ENCODE measurements around the gene BRSK2. TPM values are rescaled to one million over a fixed set of nuclear protein-coding genes. Genes with fewer than 3 reads are reported as not detected.
"Not testable (repeated sequence)": the region's sequence is repeated elsewhere in the genome, so short reads cannot be mapped to it uniquely, and the experiment has no call there.

BRSK2 gene
- total RNA-seq, 2 experiments from 2014 or later = 0.18 TPM; not detected in 1

DNA sequence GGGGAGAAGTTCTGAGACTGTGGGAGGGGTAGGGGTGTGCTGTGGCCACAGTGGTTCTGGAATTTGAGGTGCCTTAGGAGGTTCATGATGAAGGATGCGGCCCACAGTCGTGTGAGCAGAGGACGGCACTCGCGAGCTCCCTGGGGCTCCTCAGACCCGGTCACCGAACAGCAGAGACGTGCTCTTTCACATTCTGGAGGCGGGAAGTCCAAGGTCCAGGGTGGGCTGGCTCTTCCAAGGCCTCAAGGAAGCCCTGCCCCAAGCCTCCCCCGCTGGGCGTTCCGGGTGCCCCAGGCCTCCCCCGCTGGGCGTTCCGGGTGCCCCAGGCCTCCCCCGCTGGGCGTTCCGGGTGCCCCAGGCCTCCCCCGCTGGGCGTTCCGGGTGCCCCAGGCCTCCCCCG, 33.7 kb downstream of the BRSK2 start:
- POLR2A ChIA-PET; H3K36me3 Mint-ChIP-seq (ENCODE audit: low read depth): not testable (repeated sequence)

DNA sequence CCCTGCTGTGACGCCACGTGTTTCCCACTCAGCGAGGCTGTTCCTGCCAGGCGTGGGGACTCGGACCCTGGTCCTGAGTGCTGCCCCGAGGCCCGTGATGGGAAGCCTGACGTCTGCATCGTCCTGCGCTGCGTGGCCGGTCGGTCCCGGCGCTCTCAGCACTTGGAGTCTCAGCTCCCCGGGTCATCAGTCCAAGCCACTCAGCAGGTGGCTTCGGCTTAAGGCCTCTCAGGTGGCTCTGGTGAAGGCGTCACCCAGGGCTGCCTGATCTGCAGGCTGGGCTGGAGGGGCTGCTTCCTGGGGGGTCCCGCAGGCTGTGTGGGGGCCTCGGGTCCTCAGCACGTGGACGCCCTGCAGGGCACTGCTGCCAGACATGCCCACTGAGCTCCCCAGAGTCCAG, 35.3 kb downstream of the BRSK2 start:
- H3K36me3 Mint-ChIP-seq (ENCODE audit: low read depth) = no peaks in the 10 kb centered on the region
- no peak overlapping the region for H3K27ac Mint-ChIP-seq
- CTCF ChIA-PET = no interaction called here
- no peak for DNase-seq
- H3K27me3 Mint-ChIP-seq = no peaks in the 10 kb centered on the region
- no peak overlapping the region for H3K4me3 Mint-ChIP-seq
- peaks cover 8% of the 10 kb centered on the region for H3K9me3 Mint-ChIP-seq
- POLR2A ChIA-PET = no interaction called here
- no peaks in the 10 kb centered on the region for H3K4me1 Mint-ChIP-seq

More for the DNA sequence above, 33.7 kb downstream of the BRSK2 start:
- H3K27ac Mint-ChIP-seq, H3K4me3 Mint-ChIP-seq, H3K4me1 Mint-ChIP-seq, H3K27me3 Mint-ChIP-seq, CTCF ChIA-PET, DNase-seq: not testable (repeated sequence)
- peaks cover 14% of the 10 kb centered on the region for H3K9me3 Mint-ChIP-seq

DNA sequence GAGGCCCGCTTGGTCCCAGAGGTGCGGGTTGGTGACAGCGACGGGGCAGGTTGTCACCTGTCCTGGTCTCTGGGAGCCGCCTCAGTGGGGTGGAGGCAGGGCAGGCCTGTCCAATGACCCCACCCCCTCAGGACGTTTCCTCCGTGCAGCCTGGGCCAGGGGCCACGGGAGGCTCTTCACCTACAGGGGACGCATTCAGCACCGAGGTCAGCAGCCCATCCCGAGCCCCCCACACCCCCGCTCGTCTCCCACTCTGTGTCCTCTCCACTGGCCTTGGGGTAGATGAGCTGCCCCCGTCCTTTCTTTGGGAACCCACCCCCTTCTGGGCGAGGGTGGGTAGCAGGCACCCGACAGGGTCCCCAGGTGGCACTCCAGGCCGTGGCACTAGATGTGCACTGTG, 35.7 kb downstream of the BRSK2 start:
- no peak for DNase-seq
- Mint-ChIP-seq H3K27me3 (no peaks in the 10 kb centered on the region), H3K4me1 (no peaks in the 10 kb centered on the region), H3K36me3 (ENCODE audit: low read depth) (no peaks in the 10 kb centered on the region), H3K27ac (no peak overlapping the region), H3K4me3 (no peak overlapping the region), H3K9me3 (peaks cover 8% of the 10 kb centered on the region)
- CTCF ChIA-PET = no interaction called here
- POLR2A ChIA-PET = no interaction called here

DNA sequence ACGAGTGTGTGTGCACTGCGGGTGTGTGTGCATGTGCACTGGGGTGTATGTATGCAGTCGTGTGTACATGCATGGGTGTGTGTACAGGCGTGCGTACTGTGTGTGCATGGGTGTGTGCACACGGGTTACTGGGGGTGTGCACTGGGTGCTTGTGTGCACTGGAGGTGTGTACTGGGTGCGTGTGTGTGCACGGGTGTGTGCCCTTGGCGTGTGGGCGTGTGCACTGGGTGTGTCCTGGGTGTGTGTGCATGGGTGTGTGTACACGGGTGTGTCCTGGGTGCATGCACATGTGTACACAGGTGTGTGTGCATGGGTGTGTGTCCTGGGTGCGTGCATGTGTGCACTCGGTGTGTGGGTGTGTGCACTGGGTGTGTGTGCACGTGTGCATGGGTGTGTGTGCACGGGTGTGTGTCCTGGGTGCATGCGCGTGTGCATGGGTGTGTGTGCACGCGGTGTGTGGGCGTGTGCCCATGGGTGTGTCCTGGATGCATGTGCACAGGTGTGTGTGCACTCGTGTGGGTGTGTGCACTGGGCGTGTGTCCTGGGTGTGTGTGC, 39.1 kb downstream of the BRSK2 start:
- Mint-ChIP-seq H3K4me3 (no peak overlapping the region), H3K36me3 (ENCODE audit: low read depth) (no peaks in the 10 kb centered on the region), H3K4me1 (no peaks in the 10 kb centered on the region), H3K27ac (no peak overlapping the region), H3K27me3 (no peaks in the 10 kb centered on the region), H3K9me3 (peaks cover 5% of the 10 kb centered on the region)
- POLR2A ChIA-PET = no interaction called here
- CTCF ChIA-PET = no interaction called here
- no peak for DNase-seq

DNA sequence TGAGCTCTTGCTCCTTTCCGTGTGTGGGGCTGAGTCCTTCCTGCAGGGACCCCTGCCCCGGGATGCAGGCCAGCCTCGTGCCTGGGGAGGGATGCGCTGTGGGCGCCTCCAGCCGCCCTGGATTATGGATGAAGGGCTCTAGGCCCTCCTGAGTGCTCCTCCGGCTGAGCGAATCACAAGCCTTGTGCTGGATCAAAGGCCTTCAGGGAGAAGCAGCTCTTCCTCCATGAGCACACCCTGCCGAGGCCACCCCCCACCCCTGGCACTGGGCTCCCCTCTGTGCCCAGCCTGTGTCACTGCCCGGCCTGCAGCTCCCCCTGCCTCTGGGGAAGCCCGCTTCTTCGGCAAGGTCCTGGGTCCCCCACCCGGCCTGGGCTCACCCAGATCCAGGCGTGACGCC, 43.8 kb downstream of the BRSK2 start:
- Mint-ChIP-seq H3K27me3 (no peaks in the 10 kb centered on the region), H3K36me3 (ENCODE audit: low read depth) (no peaks in the 10 kb centered on the region), H3K4me1 (no peaks in the 10 kb centered on the region), H3K27ac (no peak overlapping the region), H3K9me3 (peaks cover 5% of the 10 kb centered on the region), H3K4me3 (no peak overlapping the region)
- ChIA-PET POLR2A (no interaction called here), CTCF (no interaction called here)
- DNase-seq = no peak

DNA sequence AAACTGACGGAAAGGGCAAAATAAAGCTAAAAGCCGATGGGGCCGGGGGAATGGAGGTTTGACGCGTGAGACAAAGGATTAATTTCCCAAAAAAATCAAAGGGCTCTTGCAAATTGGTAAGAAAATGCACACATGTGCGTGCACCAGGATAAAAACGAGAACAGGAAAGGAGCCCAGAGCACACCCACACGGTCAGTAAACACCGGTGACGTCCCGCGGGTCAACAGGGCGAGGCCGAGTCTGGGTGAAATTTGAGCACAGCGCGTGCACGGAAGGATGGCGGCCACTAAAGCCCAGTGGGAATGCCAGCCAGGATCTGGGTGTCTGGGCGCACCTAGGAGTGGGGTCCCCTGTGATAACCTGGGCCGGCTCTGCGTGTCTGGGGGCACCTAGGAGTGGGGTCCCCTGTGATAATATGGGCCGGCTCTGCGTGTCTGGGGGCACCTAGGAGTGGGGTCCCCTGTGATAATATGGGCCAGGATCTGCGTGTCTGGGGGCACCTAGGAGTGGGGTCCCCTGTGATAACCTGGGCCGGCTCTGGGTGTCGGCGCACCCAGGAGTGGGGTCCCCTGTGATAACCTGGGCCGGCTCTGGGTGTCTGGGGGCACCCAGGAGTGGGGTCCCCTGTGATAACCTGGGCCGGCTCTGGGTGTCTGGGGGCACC, 44.4 kb downstream of the BRSK2 start:
- CTCF ChIA-PET = no interaction called here
- H3K4me3 Mint-ChIP-seq = no peak overlapping the region
- no peaks in the 10 kb centered on the region for H3K27me3 Mint-ChIP-seq
- no peak overlapping the region for H3K27ac Mint-ChIP-seq
- DNase-seq = no peak
- no peaks in the 10 kb centered on the region for H3K36me3 Mint-ChIP-seq (ENCODE audit: low read depth)
- H3K4me1 Mint-ChIP-seq = no peaks in the 10 kb centered on the region
- H3K9me3 Mint-ChIP-seq = peaks cover under 1% of the 10 kb centered on the region
- POLR2A ChIA-PET = no interaction called here

DNA sequence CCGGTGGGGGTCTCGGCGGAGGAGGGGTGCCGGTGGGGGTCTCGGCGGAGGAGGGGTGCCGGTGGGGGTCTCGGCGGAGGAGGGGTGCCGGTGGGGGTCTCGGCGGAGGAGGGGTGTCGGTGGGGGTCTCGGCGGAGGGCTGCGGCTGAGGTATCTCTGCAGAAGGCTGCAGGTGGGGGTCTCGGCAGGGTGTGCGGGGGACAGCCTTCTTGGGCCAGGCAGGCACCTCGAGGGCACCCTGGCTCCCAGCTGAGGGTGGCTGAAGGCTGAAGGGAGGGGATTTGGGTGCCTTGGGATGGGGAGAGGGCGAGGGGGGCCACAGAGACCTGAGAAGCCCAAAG, 45.7 kb downstream of the BRSK2 start:
- H3K4me1 Mint-ChIP-seq; H3K36me3 Mint-ChIP-seq (ENCODE audit: low read depth); POLR2A ChIA-PET; H3K27me3 Mint-ChIP-seq; CTCF ChIA-PET; H3K9me3 Mint-ChIP-seq; DNase-seq; H3K27ac Mint-ChIP-seq; H3K4me3 Mint-ChIP-seq: not testable (repeated sequence)

DNA sequence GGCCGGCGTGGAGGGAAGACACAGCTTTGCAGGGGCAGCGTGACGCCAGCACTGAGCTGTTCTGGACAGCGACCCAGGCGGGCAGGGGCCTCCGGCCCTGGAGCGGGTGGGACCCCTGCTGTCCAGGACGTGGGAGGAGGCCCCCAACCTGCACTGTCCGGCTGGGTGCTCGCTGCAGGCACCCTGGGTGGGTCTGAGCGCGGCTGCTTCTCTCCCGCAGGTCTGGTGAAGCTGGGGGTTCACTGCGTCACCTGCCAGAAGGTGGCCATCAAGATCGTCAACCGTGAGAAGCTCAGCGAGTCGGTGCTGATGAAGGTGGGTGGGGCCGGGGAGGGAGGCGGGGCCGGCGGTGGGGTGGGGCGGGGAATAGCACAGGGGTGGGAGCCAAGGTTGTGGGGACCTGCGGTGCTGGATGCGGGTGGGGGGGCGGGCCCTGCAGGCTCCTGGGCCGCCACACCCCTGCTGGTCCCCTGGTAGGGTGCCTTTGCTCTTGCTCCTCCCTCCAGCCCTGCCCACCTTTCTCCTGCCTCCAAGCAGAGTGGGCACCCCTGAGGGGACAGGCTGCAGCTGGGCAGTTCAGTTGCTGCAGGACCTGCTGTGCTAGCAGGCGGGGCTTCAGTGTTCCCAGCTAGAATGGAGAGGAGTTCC, 46.2 kb downstream of the BRSK2 start:
- H3K36me3 Mint-ChIP-seq (ENCODE audit: low read depth) = no peaks in the 10 kb centered on the region

DNA sequence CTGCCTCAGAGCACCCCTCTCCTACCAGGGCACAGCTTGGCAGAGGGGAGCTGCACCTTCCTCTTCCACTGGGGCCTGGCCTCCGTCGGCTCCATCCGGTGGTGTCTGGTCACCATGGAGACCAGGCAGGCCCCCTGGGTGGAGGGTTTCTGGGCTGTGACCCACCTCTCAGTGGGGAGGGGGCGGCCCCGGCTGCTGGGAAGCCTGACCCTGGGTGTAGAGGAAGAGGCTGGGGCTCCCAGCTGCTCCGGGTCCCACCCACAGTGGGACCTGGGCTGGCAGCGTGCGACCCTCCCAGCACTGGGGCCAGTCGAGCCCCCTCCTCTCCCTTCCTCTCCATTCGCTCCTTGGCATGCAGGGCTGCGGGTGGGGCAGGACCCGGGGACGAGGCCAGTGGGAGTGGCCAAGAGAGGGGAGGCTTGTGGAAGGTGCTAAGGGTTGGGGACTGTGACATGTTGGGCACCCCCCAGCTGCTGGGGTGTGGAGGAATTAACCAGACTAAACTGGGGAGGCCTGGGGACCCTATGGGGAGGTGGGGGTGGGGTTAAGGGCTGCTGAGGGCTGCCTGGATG, 46.8 kb downstream of the BRSK2 start:
- CTCF ChIA-PET = no interaction called here
- H3K4me3 Mint-ChIP-seq = no peak overlapping the region
- H3K36me3 Mint-ChIP-seq (ENCODE audit: low read depth) = no peaks in the 10 kb centered on the region
- POLR2A ChIA-PET = interaction anchor here (0.7 kb wide), 1 partner anchor 8 kb away, joined by 3 read pairs; no protein-coding TSS in a partner anchor
- no peaks in the 10 kb centered on the region for H3K9me3 Mint-ChIP-seq
- no peak for DNase-seq
- H3K27ac Mint-ChIP-seq = no peak overlapping the region
- H3K4me1 Mint-ChIP-seq = no peaks in the 10 kb centered on the region
- H3K27me3 Mint-ChIP-seq = no peaks in the 10 kb centered on the region

More for the DNA sequence above, 46.2 kb downstream of the BRSK2 start:
- DNase-seq = no peak
- no peak overlapping the region for H3K27ac Mint-ChIP-seq
- no peaks in the 10 kb centered on the region for H3K9me3 Mint-ChIP-seq
- H3K4me1 Mint-ChIP-seq = no peaks in the 10 kb centered on the region
- no peak overlapping the region for H3K4me3 Mint-ChIP-seq
- ChIA-PET POLR2A (interaction anchor here (0.7 kb wide), 1 partner anchor 8 kb away, joined by 3 read pairs; no protein-coding TSS in a partner anchor), CTCF (no interaction called here)
- H3K27me3 Mint-ChIP-seq = no peaks in the 10 kb centered on the region

DNA sequence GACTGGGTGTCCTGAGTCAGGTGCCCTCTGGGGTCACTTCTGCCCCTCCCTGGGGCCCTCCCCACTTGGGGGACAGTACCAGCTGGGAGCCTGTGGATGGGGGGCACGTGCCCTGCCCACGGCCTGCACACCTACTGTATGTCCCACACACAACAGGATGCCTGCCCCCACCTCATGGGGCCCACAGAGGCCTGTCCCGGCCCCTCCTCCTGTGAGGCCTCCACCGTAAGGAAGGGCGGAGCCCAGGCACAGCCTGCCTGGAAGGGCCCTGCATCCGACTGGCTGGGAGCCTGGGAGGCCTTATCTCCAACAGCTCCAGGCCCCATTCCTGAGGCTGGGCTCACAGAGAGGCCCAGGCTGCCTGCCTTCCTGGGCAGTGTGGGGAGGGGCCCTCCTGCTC, 47.8 kb downstream of the BRSK2 start:
- H3K4me3 Mint-ChIP-seq = no peak overlapping the region
- no peaks in the 10 kb centered on the region for H3K9me3 Mint-ChIP-seq
- ChIA-PET POLR2A (no interaction called here), CTCF (no interaction called here)
- H3K27me3 Mint-ChIP-seq = no peaks in the 10 kb centered on the region
- no peaks in the 10 kb centered on the region for H3K4me1 Mint-ChIP-seq
- DNase-seq = no peak
- H3K27ac Mint-ChIP-seq = no peak overlapping the region
- no peaks in the 10 kb centered on the region for H3K36me3 Mint-ChIP-seq (ENCODE audit: low read depth)

DNA sequence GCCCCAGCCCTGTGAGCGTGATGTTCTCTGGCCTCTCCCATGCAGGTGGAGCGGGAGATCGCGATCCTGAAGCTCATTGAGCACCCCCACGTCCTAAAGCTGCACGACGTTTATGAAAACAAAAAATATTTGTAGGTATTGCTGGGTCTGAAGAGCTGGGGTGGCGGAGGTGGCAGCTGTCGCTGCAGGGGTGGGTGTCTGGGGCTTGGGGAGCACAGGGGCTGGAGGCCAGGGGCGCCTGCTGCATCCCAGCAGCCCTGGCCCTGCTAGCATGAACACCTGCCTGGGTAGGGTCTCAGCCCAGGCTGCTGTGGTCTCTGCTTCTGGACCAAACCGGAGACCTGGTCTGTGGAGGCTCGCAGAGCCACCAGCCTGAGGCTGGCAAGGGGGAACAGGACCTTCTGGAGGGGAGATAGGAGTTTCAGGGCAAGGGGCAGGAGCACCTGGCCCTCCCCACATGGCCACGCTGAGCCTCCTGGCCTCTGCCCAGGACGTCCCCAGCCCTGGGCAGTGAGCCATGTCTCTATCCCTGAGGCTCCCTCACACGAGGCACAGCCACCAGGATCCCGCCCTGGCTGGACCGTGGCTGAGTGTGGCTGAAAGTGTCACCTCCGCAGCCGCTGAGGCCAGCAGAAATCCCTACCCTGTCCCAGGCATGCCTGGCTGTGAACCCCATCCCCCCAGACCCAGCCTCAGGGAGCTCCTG, 48.7 kb downstream of the BRSK2 start:
- DNase-seq = no peak
- POLR2A ChIA-PET = no interaction called here

DNA sequence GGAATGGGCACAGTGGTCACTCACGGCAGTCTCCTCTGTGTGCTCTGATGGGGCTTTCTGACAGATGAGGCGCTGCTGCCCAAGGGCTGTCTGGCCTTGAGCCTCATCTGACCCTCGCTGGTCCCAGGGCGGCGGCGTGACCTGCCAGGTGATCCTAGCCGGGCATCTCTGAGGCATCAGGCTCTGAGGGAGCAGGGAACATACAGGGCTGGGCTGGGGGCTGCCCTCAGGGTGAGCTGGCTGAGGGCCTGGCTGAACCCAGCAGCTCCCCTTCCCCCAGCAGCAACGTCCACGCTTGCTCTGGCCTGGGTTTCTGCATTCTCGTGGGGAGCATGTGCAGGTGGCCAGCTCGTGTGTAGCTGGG, 49.2 kb downstream of the BRSK2 start:
- Mint-ChIP-seq H3K27me3 (no peaks in the 10 kb centered on the region), H3K27ac (no peak overlapping the region), H3K4me1 (no peaks in the 10 kb centered on the region), H3K36me3 (ENCODE audit: low read depth) (no peaks in the 10 kb centered on the region), H3K9me3 (no peaks in the 10 kb centered on the region), H3K4me3 (no peak overlapping the region)
- no peak for DNase-seq
- ChIA-PET POLR2A (no interaction called here), CTCF (no interaction called here)

More for the DNA sequence above, 48.7 kb downstream of the BRSK2 start:
- Mint-ChIP-seq H3K4me1 (no peaks in the 10 kb centered on the region), H3K9me3 (no peaks in the 10 kb centered on the region), H3K4me3 (no peak overlapping the region), H3K27me3 (no peaks in the 10 kb centered on the region), H3K36me3 (ENCODE audit: low read depth) (no peaks in the 10 kb centered on the region), H3K27ac (no peak overlapping the region)
- CTCF ChIA-PET = no interaction called here

DNA sequence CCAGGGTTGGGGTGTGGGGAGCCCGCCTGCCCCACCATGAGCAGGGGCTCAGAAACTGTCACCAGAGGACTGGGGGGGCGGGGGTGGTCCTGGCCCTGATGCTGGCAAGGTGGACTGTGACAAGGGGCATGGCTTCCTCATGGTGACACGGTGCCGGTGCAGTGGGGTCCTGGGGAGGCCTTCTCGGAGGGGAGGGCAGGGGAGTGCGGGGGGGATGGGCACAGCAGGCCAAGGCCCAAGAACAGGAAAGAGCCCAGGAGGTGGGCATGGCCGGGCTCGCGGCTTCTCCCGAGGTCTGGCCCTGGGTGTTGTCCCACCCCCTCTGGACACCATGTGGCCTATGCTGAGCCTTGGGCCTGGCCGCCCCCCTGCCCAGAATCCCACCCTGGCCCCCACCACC, 49.6 kb downstream of the BRSK2 start:
- no peak for DNase-seq
- Mint-ChIP-seq H3K4me3 (no peak overlapping the region), H3K4me1 (no peaks in the 10 kb centered on the region), H3K9me3 (no peaks in the 10 kb centered on the region), H3K36me3 (ENCODE audit: low read depth) (no peaks in the 10 kb centered on the region), H3K27ac (no peak overlapping the region), H3K27me3 (no peaks in the 10 kb centered on the region)
- ChIA-PET POLR2A (no interaction called here), CTCF (no interaction called here)
